HCT116 (cell line): ENCODE data around the gene ZNF74.
"Not testable (repeated sequence)": the region's sequence is repeated elsewhere in the genome, so short reads cannot be mapped to it uniquely, and the experiment has no call there.

ENCODE experiments used
- ELF1 ChIP-seq: IDR thresholded peaks from 2 replicates; pipeline ENCODE4 v1.6.1; 2012; ENCODE audit warnings: low read depth, borderline replicate concordance
- EZH2 ChIP-seq: fragments of 200-600 bp; sonication (generic); IDR thresholded peaks from 2 replicates; pipeline ENCODE4 v1.6.1; 2017; ENCODE audit warnings: antibody characterized with exemption, mixed run types
- POLR2A ChIP-seq: IDR thresholded peaks from 2 replicates; pipeline ENCODE4 v1.7.0; 2011; ENCODE audit warnings: borderline replicate concordance; ENCODE audit not compliant: insufficient read depth, insufficient read length; ENCODE audit errors: extremely low read depth
- POLR2AphosphoS5 ChIP-seq: IDR thresholded peaks from 2 replicates; pipeline ENCODE4 v1.6.1; 2011; ENCODE audit warnings: mild to moderate bottlenecking, low read depth, low read length, moderate library complexity
- REST ChIP-seq: IDR thresholded peaks from 2 replicates; pipeline ENCODE4 v1.6.1; 2012; ENCODE audit warnings: low read depth
- SP1 ChIP-seq: IDR thresholded peaks from 2 replicates; pipeline ENCODE4 v1.6.1; 2012; ENCODE audit warnings: low read depth
- SRF ChIP-seq: IDR thresholded peaks from 2 replicates; pipeline ENCODE4 v1.6.1; 2012; ENCODE audit warnings: low read depth
- ZBTB33 ChIP-seq: IDR thresholded peaks from 2 replicates; pipeline ENCODE4 v1.6.1; 2011; ENCODE audit warnings: mild to moderate bottlenecking, low read length, moderate library complexity; ENCODE audit not compliant: insufficient replicate concordance; ENCODE audit errors: extremely low read depth
- ZFX ChIP-seq: fragments of 450-650 bp; IDR thresholded peaks from 2 replicates; pipeline ENCODE4 v1.6.1; 2017
- ZNF274 ChIP-seq: fragments of 200-500 bp; sonication (Bioruptor generic); IDR thresholded peaks from 2 replicates; pipeline ENCODE4 v1.6.1; 2014; ENCODE audit warnings: mild to moderate bottlenecking, low read depth, low read length, inconsistent platforms
- TF ChIP-seq, protein P1 (sequence below): IDR thresholded peaks from 2 replicates; pipeline ENCODE4 v1.6.1; 2012
- TF ChIP-seq, protein P2 (sequence below), 3 experiments: fragments of 200-600 bp in 1 of 3; sonication (generic) in 1 of 3; IDR thresholded peaks in 2 of 3; conservative IDR thresholded peaks in 1 of 3; 2 replicates each; pipeline ENCODE4 v1.5.1; 2012 to 2017; ENCODE audit warnings: low read depth in 2 of 3, low read length in 2 of 3, antibody characterized with exemption in 1 of 3, borderline replicate concordance in 1 of 3, control low read depth in 1 of 3, mild to moderate bottlenecking in 1 of 3, mixed read lengths in 1 of 3, mixed run types in 1 of 3, moderate library complexity in 1 of 3; ENCODE audit not compliant: insufficient read depth in 1 of 3

DNA sequence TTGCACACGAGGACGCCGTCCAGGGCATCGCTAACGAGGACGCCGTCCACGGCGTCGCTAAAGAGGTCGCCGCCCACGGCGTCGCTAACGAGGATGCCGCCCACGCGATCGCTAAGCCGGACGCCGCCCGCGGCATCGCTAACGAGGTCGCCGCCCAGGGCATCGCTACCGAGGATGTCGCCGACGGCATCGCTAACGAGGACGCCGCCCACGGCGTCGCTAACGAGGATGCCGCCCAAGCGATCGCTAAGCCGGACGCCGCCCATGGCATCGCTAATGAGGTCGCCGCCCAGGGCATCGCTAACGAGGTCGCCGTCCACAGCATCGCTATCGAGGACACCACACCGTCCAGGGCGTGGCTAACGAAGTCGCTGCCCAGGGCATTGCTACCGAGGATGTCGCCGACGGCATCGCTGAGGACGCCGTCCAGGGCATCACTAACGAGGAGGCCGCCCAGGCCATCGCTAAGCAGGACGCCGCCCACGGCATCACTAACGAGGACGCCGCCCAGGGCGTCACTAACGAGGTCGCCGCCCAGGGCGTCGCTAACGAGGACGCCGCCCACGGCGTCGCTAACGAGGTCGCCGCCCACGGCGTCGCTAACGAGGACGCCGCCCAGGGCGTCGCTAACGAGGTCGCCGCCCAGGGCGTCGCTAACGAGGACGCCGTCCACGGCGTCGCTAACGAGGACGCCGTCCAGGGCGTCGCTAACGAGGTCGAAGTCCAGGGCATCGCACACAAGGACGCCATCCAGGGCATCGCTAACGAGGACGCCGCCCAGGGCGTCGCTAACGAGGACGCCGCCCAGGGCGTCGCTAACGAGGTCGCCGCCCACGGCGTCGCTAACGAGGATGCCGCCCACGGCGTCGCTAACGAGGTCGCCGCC, 32.8 kb upstream of the ZNF74 start:
- TF ChIP-seq, protein P1, sequence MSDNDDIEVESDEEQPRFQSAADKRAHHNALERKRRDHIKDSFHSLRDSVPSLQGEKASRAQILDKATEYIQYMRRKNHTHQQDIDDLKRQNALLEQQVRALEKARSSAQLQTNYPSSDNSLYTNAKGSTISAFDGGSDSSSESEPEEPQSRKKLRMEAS, result not testable (repeated sequence)
- TF ChIP-seq REST, SP1, POLR2AphosphoS5, POLR2A, ZFX, ELF1, ZNF274, EZH2, SRF, ZBTB33: not testable (repeated sequence)
- TF ChIP-seq, protein P2, sequence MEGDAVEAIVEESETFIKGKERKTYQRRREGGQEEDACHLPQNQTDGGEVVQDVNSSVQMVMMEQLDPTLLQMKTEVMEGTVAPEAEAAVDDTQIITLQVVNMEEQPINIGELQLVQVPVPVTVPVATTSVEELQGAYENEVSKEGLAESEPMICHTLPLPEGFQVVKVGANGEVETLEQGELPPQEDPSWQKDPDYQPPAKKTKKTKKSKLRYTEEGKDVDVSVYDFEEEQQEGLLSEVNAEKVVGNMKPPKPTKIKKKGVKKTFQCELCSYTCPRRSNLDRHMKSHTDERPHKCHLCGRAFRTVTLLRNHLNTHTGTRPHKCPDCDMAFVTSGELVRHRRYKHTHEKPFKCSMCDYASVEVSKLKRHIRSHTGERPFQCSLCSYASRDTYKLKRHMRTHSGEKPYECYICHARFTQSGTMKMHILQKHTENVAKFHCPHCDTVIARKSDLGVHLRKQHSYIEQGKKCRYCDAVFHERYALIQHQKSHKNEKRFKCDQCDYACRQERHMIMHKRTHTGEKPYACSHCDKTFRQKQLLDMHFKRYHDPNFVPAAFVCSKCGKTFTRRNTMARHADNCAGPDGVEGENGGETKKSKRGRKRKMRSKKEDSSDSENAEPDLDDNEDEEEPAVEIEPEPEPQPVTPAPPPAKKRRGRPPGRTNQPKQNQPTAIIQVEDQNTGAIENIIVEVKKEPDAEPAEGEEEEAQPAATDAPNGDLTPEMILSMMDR (IDR thresholded peaks at IDR 0.05 in 2 of 3, conservative IDR thresholded peaks at IDR 0.05 in 1 of 3; ENCODE audit: borderline replicate concordance in 1 of 3, insufficient read depth in 1 of 3, low read depth in 2 of 3, low read length in 2 of 3), result not testable (repeated sequence)
